H1 (cell line): Measurements from ENCODE around the gene KIF13A. TPM values are rescaled to one million over a fixed set of nuclear protein-coding genes. Genes with fewer than 3 reads are reported as not detected.

Source experiments
- CTCF ChIA-PET: fragments of 300-600 bp; sonication (Branson Sonifier 250); formaldehyde crosslinking; loops from one replicate; lab custom pipeline; 2021; ENCODE audit not compliant: partially characterized antibody; lab: Charles Lee
- POLR2A ChIA-PET: fragments of 300-600 bp; sonication (Branson Sonifier 250); formaldehyde crosslinking; loops from one replicate; lab custom pipeline; 2021; ENCODE audit warnings: inconsistent platforms; ENCODE audit not compliant: partially characterized antibody; lab: Charles Lee
- DNase-seq, 2 experiments: peaks; one replicate each; pipeline versions ENCODE4 v3.0.0 to v3.0.0-alpha.2; 2010 to 2022; ENCODE audit warnings: low spot score in 2 of 2, low read depth in 1 of 2, mixed read lengths in 1 of 2
- FAIRE-seq: peaks from 2 replicates; lab custom pipeline; 2011; peaks lifted over from hg19 to GRCh38; lab: Jason Lieb, UNC
- H2AFZ ChIP-seq: 2 replicates; pipeline ENCODE4 v1.8.1; 2012; ENCODE audit warnings: low read length, inconsistent platforms
- H2AK5ac ChIP-seq: 2 replicates; pipeline ENCODE4 v1.6.1; 2013; ENCODE audit warnings: low read depth, low read length
- H2BK120ac ChIP-seq: replicated peaks from 2 replicates; pipeline ENCODE3; 2013; ENCODE audit warnings: low read depth, low read length, inconsistent platforms
- H2BK12ac ChIP-seq: 2 replicates; pipeline ENCODE4 v1.6.1; 2013; ENCODE audit warnings: low read depth, low read length
- H2BK15ac ChIP-seq: 2 replicates; pipeline ENCODE4 v1.6.1; 2013; ENCODE audit warnings: low read length
- H2BK20ac ChIP-seq: 2 replicates; pipeline ENCODE4 v1.6.1; 2013; ENCODE audit warnings: low read length
- H2BK5ac ChIP-seq: 2 replicates; pipeline ENCODE4 v1.6.1; 2013; ENCODE audit warnings: low read depth, low read length
- H3K14ac ChIP-seq: 2 replicates; pipeline ENCODE4 v1.6.1; 2013; ENCODE audit warnings: inconsistent platforms; ENCODE audit not compliant: insufficient read length
- H3K18ac ChIP-seq: 2 replicates; pipeline ENCODE4 v1.6.1; 2013; ENCODE audit warnings: low read length; ENCODE audit errors: extremely low read depth
- H3K23ac ChIP-seq: 2 replicates; pipeline ENCODE4 v1.6.1; 2013; ENCODE audit warnings: inconsistent platforms; ENCODE audit not compliant: insufficient read length
- H3K23me2 ChIP-seq: 2 replicates; pipeline ENCODE4 v1.6.1; 2013; ENCODE audit warnings: low read depth, low read length
- H3K27ac ChIP-seq: 2 replicates; pipeline ENCODE4 v1.6.1; 2011; ENCODE audit warnings: low read depth, low read length, inconsistent platforms
- H3K27me3 ChIP-seq, 4 experiments: replicated peaks in 1 of 4; 1 replicate in 1 of 4; 2 replicates in 3 of 4; pipeline versions ENCODE4 v1.6.1 to v1.8.1; 2011 to 2013; ENCODE audit warnings: low read length in 3 of 4, mild to moderate bottlenecking in 3 of 4, inconsistent platforms in 2 of 4, mixed read lengths in 2 of 4, moderate library complexity in 1 of 4; ENCODE audit not compliant: control insufficient read depth in 3 of 4, insufficient read depth in 3 of 4; ENCODE audit errors: extremely low read depth in 1 of 4
- H3K36me3 ChIP-seq, 4 experiments: 2 replicates each; pipeline versions ENCODE4 v1.6.1 to v1.8.1; 2011 to 2013; ENCODE audit warnings: mild to moderate bottlenecking in 4 of 4, low read length in 3 of 4, moderate library complexity in 2 of 4, control low read depth in 1 of 4, inconsistent platforms in 1 of 4; ENCODE audit not compliant: insufficient read depth in 4 of 4, control insufficient read depth in 2 of 4
- H3K4ac ChIP-seq: replicated peaks from 2 replicates; pipeline ENCODE3; 2013; ENCODE audit warnings: low read length, low read depth, mixed read lengths, inconsistent platforms; ENCODE audit not compliant: insufficient read length
- H3K4me1 ChIP-seq, 4 experiments: replicated peaks in 1 of 4; 1 replicate in 1 of 4; 2 replicates in 3 of 4; pipeline versions ENCODE4 v1.6.1 to v1.8.1; 2011 to 2013; ENCODE audit warnings: low read length in 3 of 4, inconsistent platforms in 2 of 4, mixed read lengths in 1 of 4; ENCODE audit not compliant: insufficient read depth in 4 of 4, control insufficient read depth in 3 of 4
- H3K4me2 ChIP-seq, 2 experiments: 2 replicates each; pipeline versions ENCODE4 v1.6.1 to v1.8.1; 2011 to 2013; ENCODE audit warnings: low read depth in 2 of 2, low read length in 2 of 2, control low read depth in 1 of 2, inconsistent platforms in 1 of 2, mild to moderate bottlenecking in 1 of 2; ENCODE audit not compliant: insufficient read depth in 1 of 2
- H3K4me3 ChIP-seq, 4 experiments: fragments of 200-600, 300-600 bp in 1 of 4; sonication (generic), shearing (Covaris generic), sonication (Bioruptor Twin) in 1 of 4; 2 replicates each; pipeline versions ENCODE4 v1.5.1 to v1.8.1; 2011 to 2016; ENCODE audit warnings: low read length in 4 of 4, low read depth in 3 of 4, control low read depth in 2 of 4, inconsistent platforms in 2 of 4, mild to moderate bottlenecking in 2 of 4, mixed read lengths in 1 of 4, moderate library complexity in 1 of 4; ENCODE audit not compliant: insufficient read depth in 2 of 4; ENCODE audit errors: extremely low read depth in 1 of 4
- H3K56ac ChIP-seq: replicated peaks from 2 replicates; pipeline ENCODE3; 2013; ENCODE audit warnings: low read depth, mild to moderate bottlenecking, mixed read lengths, low read length, inconsistent platforms; ENCODE audit not compliant: insufficient read length
- H3K79me1 ChIP-seq: 2 replicates; pipeline ENCODE4 v1.6.1; 2013; ENCODE audit warnings: low read depth, low read length, control low read depth
- H3K79me2 ChIP-seq, 2 experiments: 2 replicates each; pipeline versions ENCODE4 v1.6.1 to v1.8.1; 2012 to 2013; ENCODE audit warnings: low read length in 2 of 2, mild to moderate bottlenecking in 2 of 2, inconsistent platforms in 1 of 2; ENCODE audit not compliant: insufficient read depth in 2 of 2, control insufficient read depth in 1 of 2
- H3K9ac ChIP-seq, 4 experiments: replicated peaks in 1 of 4; 1 replicate in 1 of 4; 2 replicates in 3 of 4; pipeline versions ENCODE4 v1.6.1 to v1.8.1; 2011 to 2013; ENCODE audit warnings: low read depth in 3 of 4, low read length in 3 of 4, control low read depth in 2 of 4, mild to moderate bottlenecking in 2 of 4, moderate library complexity in 2 of 4, inconsistent platforms in 1 of 4; ENCODE audit errors: extremely low read depth in 1 of 4
- H3K9me3 ChIP-seq, 2 experiments: 2 replicates each; pipeline versions ENCODE4 v1.6.1 to v1.8.1; 2012 to 2013; ENCODE audit warnings: mild to moderate bottlenecking in 2 of 2, moderate library complexity in 2 of 2, control low read depth in 1 of 2, inconsistent platforms in 1 of 2, low read depth in 1 of 2, low read length in 1 of 2, mixed read lengths in 1 of 2; ENCODE audit not compliant: insufficient read depth in 2 of 2
- H4K20me1 ChIP-seq, 2 experiments: replicated peaks in 1 of 2; 2 replicates each; pipeline versions ENCODE3 to v1.8.1; 2011 to 2013; ENCODE audit warnings: inconsistent platforms in 2 of 2, low read length in 2 of 2, mild to moderate bottlenecking in 1 of 2; ENCODE audit not compliant: insufficient read depth in 2 of 2, control insufficient read depth in 1 of 2
- H4K5ac ChIP-seq: 2 replicates; pipeline ENCODE4 v1.6.1; 2013; ENCODE audit warnings: low read length, low read depth, mixed read lengths, inconsistent platforms; ENCODE audit not compliant: insufficient read length
- H4K8ac ChIP-seq: 2 replicates; pipeline ENCODE4 v1.8.0; 2013; ENCODE audit warnings: mild to moderate bottlenecking, moderate library complexity, low read length, inconsistent platforms; ENCODE audit not compliant: insufficient read depth; ENCODE audit errors: extremely low read depth
- H4K91ac ChIP-seq: replicated peaks from 2 replicates; pipeline ENCODE3; 2013; ENCODE audit warnings: low read length, mixed read lengths, inconsistent platforms; ENCODE audit not compliant: insufficient read length
- ASH2L ChIP-seq: fragments of 200-600, 300-600 bp; sonication (generic); IDR thresholded peaks from one replicate; pipeline ENCODE4 v1.7.1; 2017; ENCODE audit warnings: low read length
- ATF2 ChIP-seq: IDR thresholded peaks from 2 replicates; pipeline ENCODE4 v1.6.1; 2012; ENCODE audit warnings: low read length, inconsistent platforms
- BCL11A ChIP-seq, 2 experiments: IDR thresholded peaks; one replicate each; pipeline ENCODE4 v1.6.1; 2011; ENCODE audit warnings: low read depth in 2 of 2, low read length in 2 of 2, mild to moderate bottlenecking in 2 of 2
- CEBPB ChIP-seq: IDR thresholded peaks from 2 replicates; pipeline ENCODE4 v1.6.1; 2012; ENCODE audit warnings: low read depth, low read length
- CHD1 ChIP-seq: IDR thresholded peaks from 2 replicates; pipeline ENCODE4 v1.6.1; 2012; ENCODE audit warnings: low read depth, low read length, improper control_type of control experiment
- CREB1 ChIP-seq: IDR thresholded peaks from 2 replicates; pipeline ENCODE4 v1.6.1; 2012; ENCODE audit warnings: inconsistent platforms
- JUND ChIP-seq: IDR thresholded peaks from 2 replicates; pipeline ENCODE4 v1.6.1; 2011; ENCODE audit warnings: mild to moderate bottlenecking, improper control_type of control experiment, low read length
- KDM1A ChIP-seq: fragments of 200-600, 300-600 bp; sonication (generic); IDR thresholded peaks from 2 replicates; pipeline ENCODE4 v1.7.1; 2016; ENCODE audit warnings: mild to moderate bottlenecking, low read length, borderline replicate concordance
- NANOG ChIP-seq: IDR thresholded peaks from 2 replicates; pipeline ENCODE4 v1.6.1; 2011; ENCODE audit warnings: low read length, low read depth, mild to moderate bottlenecking, inconsistent platforms; ENCODE audit not compliant: insufficient read depth, poor library complexity, severe bottlenecking
- SRF ChIP-seq: IDR thresholded peaks from 2 replicates; pipeline ENCODE4 v1.6.1; 2011; ENCODE audit warnings: mild to moderate bottlenecking, low read depth, low read length, moderate library complexity
- SUZ12 ChIP-seq: fragments of 200-600 bp; sonication (generic); IDR thresholded peaks from 2 replicates; pipeline ENCODE4 v1.6.1; 2012; ENCODE audit warnings: mild to moderate bottlenecking, inconsistent platforms, low read length, moderate library complexity, mixed read lengths
- TAF1 ChIP-seq: IDR thresholded peaks from 2 replicates; pipeline ENCODE4 v1.6.1; 2011; ENCODE audit warnings: mild to moderate bottlenecking, low read depth, low read length
- USF2 ChIP-seq: IDR thresholded peaks from 2 replicates; pipeline ENCODE4 v1.6.1; 2011; ENCODE audit warnings: low read length, improper control_type of control experiment
- YY1 ChIP-seq: IDR thresholded peaks from 2 replicates; pipeline ENCODE4 v1.6.1; 2011; ENCODE audit warnings: low read depth, mild to moderate bottlenecking, low read length
- polyA plus RNA-seq, 7 experiments: library from polyadenylated mRNA; depleted of rRNA in 3 of 7; stranded (reverse) in 5 of 7; unstranded in 2 of 7; fragments of >200 nt in 5 of 7; fragments of 200-250 nt in 2 of 7; gene quantifications; 1 replicate in 5 of 7; 2 replicates in 1 of 7; 4 replicates in 1 of 7; pipeline versions ENCODE4 v1.2.1 to v1.2.3, GENCODE V29; 2011 to 2013; ENCODE audit warnings: missing spikeins in 2 of 7, mixed read lengths in 2 of 7
- total RNA-seq: library from RNA; stranded (reverse); fragmentation: NEBNext Ultra II Directional; extraction: Animal tissue kit (Norgen Biotek cat#: 25700); gene quantifications from 2 replicates; pipeline ENCODE4 v1.2.1, GENCODE V29; 2021

The KIF13A gene
- total and polyA plus RNA-seq, 2 of the 8 experiments (the other 6 are each of a cell fraction or from before 2014, with no cell fraction given): 14.7 to 40.8 TPM

GRCh38 chr6:17858584-17858983 lies 128.9 kb downstream of the KIF13A start:
- Histone ChIP-seq H3K79me1 (no peaks in the 10 kb centered on the region), H3K4me2 (no peak overlapping the region), H3K18ac (no peak overlapping the region), H3K14ac (no peak overlapping the region), H3K27me3 (no peaks in the 10 kb centered on the region), H2BK5ac (no peak overlapping the region), H3K36me3 (no peaks in the 10 kb centered on the region; a peak in 1 of 8 replicates), H2BK15ac (no peak overlapping the region), H3K23me2 (no peaks in the 10 kb centered on the region), H3K4me3 (no peak overlapping the region), H4K8ac (no peak overlapping the region), H4K20me1 (no peaks in the 10 kb centered on the region), H3K4ac (no peak overlapping the region), H2BK12ac (no peak overlapping the region), H3K4me1 (no peaks in the 10 kb centered on the region), H4K91ac (no peak overlapping the region), H2AK5ac (no peak overlapping the region), H2AFZ (no peak overlapping the region), H2BK120ac (no peak overlapping the region), H3K27ac (no peak overlapping the region), H3K23ac (no peak overlapping the region), H3K9ac (no peak overlapping the region), H2BK20ac (no peak overlapping the region), H3K9me3 (no peaks in the 10 kb centered on the region), H3K79me2 (no peaks in the 10 kb centered on the region), H4K5ac (no peak overlapping the region), H3K56ac (no peak overlapping the region)
- TF ChIP-seq ATF2 (no peak), BCL11A (IDR thresholded peaks at IDR 0.05; ENCODE audit: low read depth in 2 of 2, low read length in 2 of 2) (no peak), CREB1 (no peak), NANOG (no peak), KDM1A (no peak), YY1 (no peak), SRF (no peak), JUND (no peak), SUZ12 (no peak), TAF1 (no peak), CHD1 (no peak), CEBPB (no peak), ASH2L (no peak), USF2 (no peak)
- ChIA-PET POLR2A (no interaction called here), CTCF (no interaction called here)
- DNase-seq (no peak), FAIRE-seq (no peak)
